Esophagus muscularis mucosa (tissue), 4 donors: Measurements from ENCODE around the gene PHACTR1. TPM values are rescaled to one million over a fixed set of nuclear protein-coding genes. Genes with fewer than 3 reads are reported as not detected.

Source experiments
- DNase-seq: peaks from one replicate; pipeline ENCODE4 v3.0.0-alpha.2; 2017; ENCODE audit errors: extremely low spot score
- H3K27ac ChIP-seq, 4 donors: fragments of 200-600 bp; sonication (generic); replicated peaks in 1 of 4; 1 replicate in 3 of 4; 2 replicates in 1 of 4; pipeline ENCODE4 v1.5.1; 2016 to 2019; ENCODE audit warnings: mild to moderate bottlenecking in 1 of 4
- H3K27me3 ChIP-seq, 4 donors: fragments of 200-600 bp; sonication (generic); one replicate each; pipeline versions ENCODE4 v1.5.1 to v1.6.0; 2016 to 2019
- H3K36me3 ChIP-seq, 4 donors: fragments of 200-600 bp; sonication (generic); one replicate each; pipeline ENCODE4 v1.5.1; 2016 to 2019
- H3K4me1 ChIP-seq, 4 donors: fragments of 200-600 bp; sonication (generic); one replicate each; pipeline ENCODE4 v1.5.1; 2016 to 2019
- H3K4me3 ChIP-seq, 4 donors: fragments of 200-600 bp; sonication (generic); 1 replicate in 2 of 4; 2 replicates in 2 of 4; pipeline ENCODE4 v1.5.1; 2016 to 2019; ENCODE audit warnings: mild to moderate bottlenecking in 4 of 4, moderate library complexity in 1 of 4
- H3K9me3 ChIP-seq, 4 donors: fragments of 200-600 bp; sonication (generic); 1 replicate in 3 of 4; 2 replicates in 1 of 4; pipeline ENCODE4 v1.5.1; 2016 to 2019
- EP300 ChIP-seq: sonication (generic); formaldehyde crosslinking; IDR thresholded peaks from one replicate; pipeline ENCODE4 v1.6.1; 2017; ENCODE audit warnings: antibody characterized with exemption
- POLR2A ChIP-seq: fragments of 450-650 bp; IDR thresholded peaks from one replicate; pipeline ENCODE4 v1.6.1; 2017; ENCODE audit warnings: antibody characterized with exemption, moderate library complexity, mild to moderate bottlenecking, low read depth
- POLR2AphosphoS5 ChIP-seq, 2 donors: sonication (generic); formaldehyde crosslinking; IDR thresholded peaks; one replicate each; pipeline ENCODE4 v1.6.1; 2017; ENCODE audit warnings: antibody characterized with exemption in 2 of 2
- WGBS: methylation state at CpG from one replicate; pipeline ENCODE4 v1.1.5; 2018; 5-methylcytosine and 5-hydroxymethylcytosine counted together
- intact Hi-C: fragments of 100-400 bp; cut with DNase I; formaldehyde crosslinking; loops from one replicate; pipeline ENCODE4 v1.15.1; 2023
- total RNA-seq, 4 donors: library from RNA; depleted of rRNA; stranded (reverse); fragments of >200 nt; gene quantifications; one replicate each; pipeline versions ENCODE4 v1.1.0 to v1.2.1, GENCODE V29; 2016
- TF ChIP-seq, protein P1 (sequence below), 3 experiments: fragments of 200-600 bp in 2 of 3; fragments of 450-650 bp in 1 of 3; sonication (generic) in 2 of 3; IDR thresholded peaks; one replicate each; pipeline ENCODE4 v1.5.1; 2017 to 2019; ENCODE audit warnings: antibody characterized with exemption in 3 of 3, mild to moderate bottlenecking in 2 of 3, moderate library complexity in 1 of 3

Gene PHACTR1
- total RNA-seq, 4 donors from 2014 or later = 0.83 to 4.2 (median 3.1) TPM

DNA sequence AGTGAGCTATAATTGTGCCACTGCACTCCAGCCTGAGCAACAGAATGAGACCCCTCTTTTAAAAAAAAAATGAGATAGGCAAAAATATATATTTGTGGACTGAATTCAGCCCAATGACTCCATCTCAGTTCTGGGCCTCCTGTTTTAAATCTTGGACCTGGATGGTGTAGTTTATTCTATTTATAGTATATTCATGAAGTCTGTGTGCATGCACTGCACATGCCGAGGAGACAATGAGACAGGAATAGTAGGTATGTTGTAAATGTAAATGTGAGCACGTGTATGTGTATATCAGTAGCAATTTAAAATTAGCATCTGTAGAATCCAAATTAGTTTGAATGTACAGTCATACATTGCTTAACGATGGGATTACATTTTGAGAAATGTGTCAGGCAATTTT lies 520.8 kb downstream of the PHACTR1 start:
- no peak overlapping the region for H3K4me3 ChIP-seq
- peaks cover 0 to 19% (median 0%) of the 10 kb centered on the region in 4 donors for H3K36me3 ChIP-seq
- no peak for DNase-seq
- intact Hi-C loops = no loop called here
- no peaks in the 10 kb centered on the region for H3K9me3 ChIP-seq
- H3K27me3 ChIP-seq = no peaks in the 10 kb centered on the region
- no peak overlapping the region for H3K27ac ChIP-seq
- TF ChIP-seq POLR2A (no peak), POLR2AphosphoS5 (IDR thresholded peaks at IDR 0.05) (no peak), EP300 (no peak)
- TF ChIP-seq, protein P1, sequence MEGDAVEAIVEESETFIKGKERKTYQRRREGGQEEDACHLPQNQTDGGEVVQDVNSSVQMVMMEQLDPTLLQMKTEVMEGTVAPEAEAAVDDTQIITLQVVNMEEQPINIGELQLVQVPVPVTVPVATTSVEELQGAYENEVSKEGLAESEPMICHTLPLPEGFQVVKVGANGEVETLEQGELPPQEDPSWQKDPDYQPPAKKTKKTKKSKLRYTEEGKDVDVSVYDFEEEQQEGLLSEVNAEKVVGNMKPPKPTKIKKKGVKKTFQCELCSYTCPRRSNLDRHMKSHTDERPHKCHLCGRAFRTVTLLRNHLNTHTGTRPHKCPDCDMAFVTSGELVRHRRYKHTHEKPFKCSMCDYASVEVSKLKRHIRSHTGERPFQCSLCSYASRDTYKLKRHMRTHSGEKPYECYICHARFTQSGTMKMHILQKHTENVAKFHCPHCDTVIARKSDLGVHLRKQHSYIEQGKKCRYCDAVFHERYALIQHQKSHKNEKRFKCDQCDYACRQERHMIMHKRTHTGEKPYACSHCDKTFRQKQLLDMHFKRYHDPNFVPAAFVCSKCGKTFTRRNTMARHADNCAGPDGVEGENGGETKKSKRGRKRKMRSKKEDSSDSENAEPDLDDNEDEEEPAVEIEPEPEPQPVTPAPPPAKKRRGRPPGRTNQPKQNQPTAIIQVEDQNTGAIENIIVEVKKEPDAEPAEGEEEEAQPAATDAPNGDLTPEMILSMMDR (IDR thresholded peaks at IDR 0.05) = no peak
- H3K4me1 ChIP-seq = no peaks in the 10 kb centered on the region
- WGBS = 84% methylated on average over 3 of the region's 3 CpGs

DNA sequence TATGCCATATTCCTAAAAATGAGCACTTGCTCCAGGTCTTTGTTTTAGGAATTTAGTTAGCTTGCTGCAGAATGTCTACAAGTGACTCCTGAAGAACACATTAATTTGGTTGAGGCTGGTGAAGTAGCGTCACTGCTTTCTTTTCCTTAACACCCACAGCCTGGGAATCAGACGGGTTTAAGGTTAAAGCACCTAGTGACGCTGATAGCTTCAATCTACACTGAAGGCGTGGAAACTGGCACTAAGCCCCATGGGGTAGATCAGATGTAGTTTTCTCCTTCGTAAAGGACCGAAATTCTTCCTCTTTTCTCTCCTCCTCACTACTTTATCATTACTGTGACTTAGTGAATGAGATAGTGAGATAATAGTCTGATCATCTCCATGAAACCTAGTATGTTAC lies 521.5 kb downstream of the PHACTR1 start:
- WGBS = 95% methylated on average over 6 of the region's 6 CpGs
- H3K4me1 ChIP-seq = no peaks in the 10 kb centered on the region
- H3K27me3 ChIP-seq = no peaks in the 10 kb centered on the region
- TF ChIP-seq POLR2A = no peak
- no peak for TF ChIP-seq EP300
- TF ChIP-seq POLR2AphosphoS5 (IDR thresholded peaks at IDR 0.05) = no peak
- TF ChIP-seq, protein P1 (IDR thresholded peaks at IDR 0.05) = no peak
- no peak overlapping the region for H3K27ac ChIP-seq
- intact Hi-C loops = no loop called here
- no peak overlapping the region for H3K4me3 ChIP-seq
- no peak for DNase-seq
- H3K9me3 ChIP-seq = no peaks in the 10 kb centered on the region
- peaks cover 0 to 12% (median 0%) of the 10 kb centered on the region in 4 donors for H3K36me3 ChIP-seq

DNA sequence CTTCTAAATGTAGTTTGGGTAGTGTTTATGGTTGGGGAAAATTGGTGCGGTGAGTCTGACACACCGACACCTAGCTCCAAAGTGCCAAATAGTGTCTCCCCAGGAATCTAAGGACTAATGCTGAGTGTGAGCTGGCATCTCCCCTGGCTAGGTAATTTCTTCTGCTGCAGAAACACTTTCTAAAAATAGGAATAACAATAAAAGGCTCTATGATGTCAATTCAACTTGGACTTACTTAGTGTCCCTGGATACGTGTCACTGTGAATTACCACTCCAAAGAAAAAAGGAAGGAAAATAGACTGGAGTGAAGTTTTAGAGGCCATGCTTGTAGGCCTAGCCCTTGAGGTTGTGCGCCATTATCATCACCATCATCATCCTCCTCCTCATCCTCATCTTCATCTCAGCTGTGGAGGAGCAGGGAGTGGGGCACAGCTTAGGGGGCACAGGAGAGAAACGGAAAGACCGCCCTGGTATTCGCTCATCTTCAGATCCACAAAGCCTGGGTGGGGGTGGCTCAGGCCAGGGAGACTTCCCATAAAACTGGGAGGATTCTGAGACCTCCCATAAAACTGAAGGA lies 522.2 kb downstream of the PHACTR1 start:
- WGBS = 83% methylated on average over 7 of the region's 7 CpGs
- Histone ChIP-seq H3K36me3 (peaks cover 0 to 9% (median 0%) of the 10 kb centered on the region in 4 donors), H3K27me3 (no peaks in the 10 kb centered on the region), H3K4me3 (no peak overlapping the region), H3K9me3 (no peaks in the 10 kb centered on the region), H3K4me1 (no peaks in the 10 kb centered on the region), H3K27ac (no peak overlapping the region)
- no peak for DNase-seq
- no peak for TF ChIP-seq POLR2A
- no peak for TF ChIP-seq EP300
- no peak for TF ChIP-seq POLR2AphosphoS5 (IDR thresholded peaks at IDR 0.05)
- TF ChIP-seq, protein P1 (IDR thresholded peaks at IDR 0.05) = no peak
- intact Hi-C loops = no loop called here

DNA sequence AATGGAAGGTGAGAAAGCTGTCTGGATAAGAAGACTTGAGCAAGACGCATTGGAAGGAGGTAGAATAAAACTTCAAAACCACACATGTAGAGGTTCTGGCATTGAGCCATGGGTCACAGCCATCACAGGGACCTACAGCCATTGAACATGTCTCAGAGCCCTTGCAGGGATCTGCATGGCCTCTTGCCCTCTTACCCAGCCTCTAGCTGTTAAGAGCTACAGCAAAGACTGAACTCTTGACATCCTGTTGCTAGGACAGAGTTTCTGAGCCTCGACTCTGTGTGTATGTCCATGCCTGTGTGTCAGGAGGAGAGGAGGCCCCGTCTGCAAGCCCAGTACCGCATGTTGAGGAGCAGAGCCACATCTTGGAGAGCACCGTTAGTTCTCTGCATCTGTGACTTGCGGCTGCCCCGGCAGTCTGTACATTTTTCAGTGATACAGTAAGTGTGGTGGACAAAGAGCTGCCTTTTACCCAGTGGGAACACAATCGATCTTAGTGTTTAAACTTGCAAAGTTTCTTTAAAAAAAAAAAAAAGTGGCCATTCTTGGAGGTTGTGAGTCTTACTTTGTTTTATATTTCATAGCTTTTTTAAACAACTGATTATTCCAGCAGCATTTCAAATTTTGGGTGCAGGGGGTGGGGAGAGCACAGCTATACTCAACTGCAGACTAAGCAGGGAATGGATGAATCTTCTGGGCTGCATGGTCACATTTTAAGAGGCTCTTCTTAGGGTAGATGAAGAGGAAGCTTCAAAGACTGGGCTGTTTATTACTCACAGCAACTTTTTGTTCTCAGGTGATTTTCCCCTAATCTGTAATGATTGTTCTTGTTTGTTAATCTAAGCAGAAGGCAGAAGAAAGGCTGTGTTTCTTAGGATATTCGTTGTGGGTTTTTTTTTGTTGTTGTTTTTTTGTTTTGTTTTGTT lies 523.2 kb downstream of the PHACTR1 start:
- H3K9me3 ChIP-seq = no peaks in the 10 kb centered on the region
- 87% methylated on average over 9 of the region's 9 CpGs for WGBS
- H3K36me3 ChIP-seq = peaks cover 0 to 9% (median 0%) of the 10 kb centered on the region in 4 donors
- no peak overlapping the region for H3K4me3 ChIP-seq
- H3K4me1 ChIP-seq = no peaks in the 10 kb centered on the region
- intact Hi-C loops = no loop called here
- no peak overlapping the region for H3K27ac ChIP-seq
- no peaks in the 10 kb centered on the region for H3K27me3 ChIP-seq
- TF ChIP-seq EP300 (no peak), POLR2AphosphoS5 (IDR thresholded peaks at IDR 0.05) (no peak)
- DNase-seq = no peak

DNA sequence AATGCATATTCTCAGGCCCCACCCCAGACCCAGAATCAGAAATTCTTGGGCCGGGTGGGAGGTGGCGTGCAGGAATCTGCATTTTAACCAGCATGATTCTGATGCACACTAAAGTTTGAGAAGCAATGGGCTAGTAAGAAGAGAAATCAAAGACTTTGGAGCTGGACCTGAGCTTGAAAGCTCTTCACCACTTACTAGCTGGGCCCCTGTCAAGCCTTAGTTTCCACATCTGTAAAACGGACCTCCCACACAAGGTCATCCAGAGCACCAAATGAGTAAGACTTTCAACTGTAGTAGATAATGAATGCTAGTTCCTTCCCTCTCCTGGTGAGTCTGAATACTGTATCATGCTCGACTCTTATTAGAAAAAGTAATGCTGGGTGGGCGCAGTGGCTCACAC lies 524.8 kb downstream of the PHACTR1 start:
- WGBS = 95% methylated on average over 5 of the region's 5 CpGs
- Histone ChIP-seq H3K27ac (no peak overlapping the region), H3K36me3 (peaks cover 0 to 9% (median 0%) of the 10 kb centered on the region in 4 donors), H3K4me3 (no peak overlapping the region), H3K4me1 (no peaks in the 10 kb centered on the region), H3K9me3 (no peaks in the 10 kb centered on the region), H3K27me3 (no peaks in the 10 kb centered on the region)
- DNase-seq = no peak
- TF ChIP-seq, protein P1 (IDR thresholded peaks at IDR 0.05) = no peak
- TF ChIP-seq POLR2AphosphoS5 (IDR thresholded peaks at IDR 0.05) = no peak
- TF ChIP-seq POLR2A = no peak
- TF ChIP-seq EP300 = no peak
- intact Hi-C loops = no loop called here
